Left renal pelvis (tissue), 4 donors: ENCODE results near the gene TIGIT. TPM values are rescaled to one million over a fixed set of nuclear protein-coding genes. Genes with fewer than 3 reads are reported as not detected.

ENCODE experiments used
- DNase-seq, 4 donors: peaks; one replicate each; pipeline ENCODE4 v3.0.0-alpha.2; 2013; ENCODE audit warnings: low read depth in 4 of 4, low spot score in 3 of 4
- polyA plus RNA-seq, 4 donors: library from polyadenylated mRNA; unstranded; fragments of 120-200 nt; gene quantifications; one replicate each; pipeline ENCODE4 v1.2.1, GENCODE V29; 2013; ENCODE audit not compliant: insufficient read length in 4 of 4

The TIGIT gene
- polyA plus RNA-seq, 4 donors: 0.06 to 0.18 (median 0.07) TPM

- DNase-seq: no peak
Measured at GRCh38 chr3:114308830-114309229, 15.0 kb downstream of the TIGIT start.

GRCh38 chr3:114310695-114311094 lies 16.9 kb downstream of the TIGIT start:
- DNase-seq: no peak

- DNase-seq: no peak
Measured at GRCh38 chr3:114313426-114313825, 19.6 kb downstream of the TIGIT start.

GRCh38 chr3:114314282-114314681 lies 20.5 kb downstream of the TIGIT start:
- no peak for DNase-seq

GRCh38 chr3:114318295-114318694 lies 24.5 kb downstream of the TIGIT start:
- DNase-seq: no peak

- DNase-seq: no peak
Measured at GRCh38 chr3:114319453-114319852, 25.6 kb downstream of the TIGIT start.

GRCh38 chr3:114320246-114320645 lies 26.4 kb downstream of the TIGIT start:
- no peak for DNase-seq

GRCh38 chr3:114323546-114324254 lies 29.9 kb downstream of the TIGIT start:
- no peak for DNase-seq

- no peak for DNase-seq
Measured at GRCh38 chr3:114327665-114328064, 33.8 kb downstream of the TIGIT start.

- no peak for DNase-seq
Measured at GRCh38 chr3:114328345-114328744, 34.5 kb downstream of the TIGIT start.

GRCh38 chr3:114329823-114330222 lies 36.0 kb downstream of the TIGIT start:
- DNase-seq: no peak

GRCh38 chr3:114331007-114331406 lies 37.2 kb downstream of the TIGIT start:
- no peak for DNase-seq

GRCh38 chr3:114331710-114332109 lies 37.9 kb downstream of the TIGIT start:
- no peak for DNase-seq

GRCh38 chr3:114332342-114333179 lies 38.7 kb downstream of the TIGIT start:
- no peak for DNase-seq

GRCh38 chr3:114333180-114333922 lies 39.5 kb downstream of the TIGIT start:
- no peak for DNase-seq

- DNase-seq: no peak
Measured at GRCh38 chr3:114333923-114334240, 40.1 kb downstream of the TIGIT start.

GRCh38 chr3:114336122-114336697 lies 42.4 kb downstream of the TIGIT start:
- no peak for DNase-seq

GRCh38 chr3:114336857-114337256 lies 43.0 kb downstream of the TIGIT start:
- no peak for DNase-seq

GRCh38 chr3:114338651-114339357 lies 45.0 kb downstream of the TIGIT start:
- DNase-seq: no peak

- DNase-seq: no peak
Measured at GRCh38 chr3:114344492-114344891, 50.7 kb downstream of the TIGIT start.
